ENCODE results near the gene KY. TPM values are rescaled to one million over a fixed set of nuclear protein-coding genes. Genes with fewer than 3 reads are reported as not detected.

Gene KY, protein sequence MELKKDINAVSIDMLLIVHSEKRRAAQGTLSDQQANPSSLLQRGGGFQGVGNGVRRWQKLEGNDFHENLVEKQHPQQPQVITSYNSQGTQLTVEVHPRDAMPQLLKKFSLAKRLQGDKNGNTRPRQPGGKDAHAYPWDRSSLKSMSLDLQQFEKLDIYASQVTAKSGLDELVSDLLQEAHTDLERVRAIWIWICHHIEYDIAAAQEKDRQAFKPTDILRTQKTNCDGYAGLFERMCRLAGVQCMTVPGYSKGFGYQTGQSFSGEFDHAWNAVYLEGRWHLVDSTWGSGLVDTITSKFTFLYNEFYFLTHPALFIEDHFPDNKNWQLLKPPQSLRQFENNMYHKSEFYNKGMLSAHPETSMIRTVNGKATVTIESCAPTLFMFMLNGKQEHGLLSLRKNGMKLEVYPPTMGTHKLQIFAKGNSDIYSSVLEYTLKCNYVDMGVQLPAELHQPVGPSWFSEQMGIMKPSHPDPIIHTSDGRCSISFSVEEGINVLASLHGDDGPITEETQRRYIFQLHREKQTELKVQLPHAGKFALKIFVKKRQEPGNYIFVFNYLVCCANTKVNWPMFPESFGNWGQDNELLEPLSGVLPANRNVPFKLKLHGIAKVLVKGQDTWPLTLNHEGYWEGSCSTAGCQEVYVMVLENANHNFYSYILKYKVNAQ
- 0.65 TPM in 1 of 2 replicates, not detected in the other for total RNA-seq

DNA sequence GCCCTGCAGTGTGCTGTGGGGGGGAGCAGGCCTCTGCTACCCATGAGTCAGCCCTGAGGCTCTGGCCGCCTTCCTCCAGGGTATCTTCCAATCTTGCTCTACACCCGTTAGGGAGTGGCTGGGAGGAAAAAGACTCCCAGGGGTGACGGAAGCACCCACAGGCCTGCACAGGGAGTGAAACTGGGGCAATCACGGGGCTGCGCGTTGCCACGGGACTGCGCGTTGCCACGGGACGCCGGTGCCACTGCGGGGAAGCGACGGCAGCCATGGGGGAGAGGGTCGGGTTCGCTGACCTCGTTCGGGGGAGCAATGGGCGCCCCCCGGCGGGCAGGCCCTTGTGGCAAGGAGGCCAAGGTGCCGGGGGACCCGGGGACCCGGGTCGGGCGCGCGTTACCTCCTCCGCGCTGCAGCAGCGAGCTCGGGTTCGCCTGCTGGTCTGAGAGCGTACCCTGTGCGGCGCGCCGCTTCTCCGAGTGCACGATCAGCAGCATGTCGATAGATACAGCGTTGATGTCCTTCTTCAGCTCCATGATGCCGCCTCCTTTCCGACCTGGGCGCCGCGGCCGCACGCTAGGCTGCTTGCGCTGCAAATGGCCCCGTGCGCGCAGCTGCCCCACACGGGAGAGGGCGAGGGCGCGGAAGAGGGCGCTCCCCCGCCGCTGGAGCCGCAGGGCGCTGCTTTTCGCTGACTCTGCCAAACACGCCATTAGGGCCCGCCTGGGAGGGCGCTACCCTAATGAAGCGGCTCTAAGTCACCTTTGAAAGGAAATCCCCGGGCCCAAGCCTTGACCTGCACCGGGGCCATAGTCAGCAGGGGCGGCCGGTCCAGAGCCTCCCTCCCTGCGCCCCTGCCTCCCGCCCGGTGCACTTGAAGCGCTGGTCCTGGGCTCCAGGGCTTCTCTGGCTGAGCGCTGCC lies at the start of gene KY:
Gene KY, minus strand, starts transcription at position 592 of the 916 bp plus-strand sequence. Its CDS starts 62 bp downstream, at position 530.
- peak; percentile 4 for DNase-seq (ENCODE audit: low read depth)

DNA sequence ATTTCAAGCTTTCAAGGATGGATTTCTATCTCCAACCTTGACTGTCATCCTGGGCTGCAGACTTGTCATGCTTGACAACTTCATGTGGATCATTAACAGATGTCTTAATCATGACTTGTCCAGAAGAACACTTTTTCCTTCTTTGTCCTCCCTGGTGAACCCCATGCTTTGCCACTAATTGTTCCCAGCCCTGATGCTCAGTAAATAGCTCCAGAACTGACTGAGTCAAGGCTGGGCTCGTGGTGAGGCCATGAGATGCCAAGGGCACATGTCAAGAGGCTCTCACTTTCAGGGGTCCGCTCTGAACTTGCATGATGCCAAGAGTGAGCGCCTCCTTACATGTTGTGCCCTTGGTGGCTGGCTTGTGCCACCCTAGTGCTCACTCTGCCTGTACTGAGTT lies 48.9 kb upstream of the KY start:
- peak; percentile 78 for DNase-seq (ENCODE audit: low read depth)

DNA sequence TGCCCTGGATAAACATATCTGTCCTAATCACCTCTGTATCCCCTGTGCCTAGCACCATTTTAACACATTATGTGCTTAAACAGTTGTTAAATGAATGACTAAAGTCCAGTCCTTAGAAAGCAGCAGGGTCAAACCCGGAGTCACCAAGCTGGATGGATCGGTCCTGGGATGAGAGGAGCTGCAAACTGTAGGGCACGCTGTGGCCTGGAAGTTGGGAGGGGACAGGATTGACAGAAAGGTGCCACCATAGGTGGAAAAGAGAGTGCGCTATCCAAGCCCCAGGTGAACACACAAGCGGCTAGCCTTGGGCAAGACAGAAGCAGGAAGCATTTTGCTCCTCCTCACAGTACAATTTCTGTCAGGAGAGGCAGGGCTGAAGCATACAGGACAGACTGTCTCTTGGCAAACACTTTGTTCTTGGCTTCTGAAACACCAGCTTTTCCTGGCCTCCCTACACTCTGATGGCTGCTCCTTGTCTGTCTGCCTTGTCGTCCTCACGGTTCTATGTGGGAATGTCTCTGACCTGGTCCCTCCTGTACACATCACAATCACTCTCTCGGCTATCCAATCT lies 48.4 kb upstream of the KY start:
- no peak for DNase-seq (ENCODE audit: low read depth)

DNA sequence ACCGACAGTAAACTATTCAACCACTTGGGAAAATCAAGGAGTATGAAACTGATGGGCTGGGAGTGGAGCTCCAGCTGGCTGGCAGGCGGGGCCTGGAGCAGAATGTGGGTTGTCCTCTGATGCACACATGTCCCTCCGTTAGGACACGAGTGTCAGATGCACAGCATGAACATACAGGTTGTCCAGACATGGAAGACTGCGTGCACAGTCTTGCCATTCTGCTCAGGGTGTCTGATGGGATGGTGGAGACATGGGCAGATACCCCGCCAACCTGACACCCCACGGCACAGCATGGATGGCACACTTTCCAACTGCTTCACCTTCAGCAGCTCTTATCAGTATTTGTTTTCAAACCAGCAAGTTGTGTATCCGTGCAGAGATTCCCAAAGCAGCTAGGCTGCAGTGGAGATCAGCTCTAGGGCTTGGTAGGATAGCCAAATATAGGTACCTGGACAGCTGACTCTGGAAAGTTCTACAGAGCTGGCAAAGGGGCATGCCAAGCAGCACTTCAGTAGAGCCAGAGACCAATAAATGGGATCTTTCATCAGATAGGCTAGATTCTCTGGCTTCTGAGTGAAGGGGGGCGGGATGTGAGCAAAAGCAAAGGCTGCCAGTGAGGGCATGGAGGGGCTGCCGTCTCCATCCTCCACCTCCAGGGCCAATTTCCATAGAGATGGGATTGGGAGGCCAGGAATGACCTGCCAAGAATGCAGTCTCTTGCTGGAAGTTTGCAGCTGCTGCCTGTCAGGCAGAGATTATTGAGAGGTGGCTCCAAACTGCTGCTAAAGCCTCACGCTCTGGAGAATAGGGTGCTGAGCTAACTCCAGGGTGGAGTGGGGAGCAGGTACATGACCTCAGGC lies 47.2 kb upstream of the KY start:
- DNase-seq (ENCODE audit: low read depth), result no peak

DNA sequence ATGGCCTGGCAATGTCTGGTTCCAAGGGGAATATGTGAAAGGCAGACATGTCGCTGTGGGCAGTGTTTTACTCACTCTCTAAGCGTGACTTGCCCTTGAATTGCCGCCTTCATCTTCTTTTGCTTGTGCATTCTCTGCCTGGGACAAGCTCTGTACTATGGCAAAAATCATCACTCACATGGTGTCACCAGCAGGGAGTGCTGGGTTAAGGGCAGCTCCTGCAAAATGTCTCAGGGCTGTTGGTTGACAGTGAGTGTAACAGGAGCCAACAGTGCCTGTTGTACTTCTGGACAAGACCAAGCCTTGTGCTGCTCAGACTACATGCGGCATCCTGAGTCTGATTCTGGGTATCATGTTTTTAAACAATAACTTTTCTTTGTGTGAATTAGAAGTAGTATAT lies 45.3 kb upstream of the KY start:
- no peak for DNase-seq (ENCODE audit: low read depth)

DNA sequence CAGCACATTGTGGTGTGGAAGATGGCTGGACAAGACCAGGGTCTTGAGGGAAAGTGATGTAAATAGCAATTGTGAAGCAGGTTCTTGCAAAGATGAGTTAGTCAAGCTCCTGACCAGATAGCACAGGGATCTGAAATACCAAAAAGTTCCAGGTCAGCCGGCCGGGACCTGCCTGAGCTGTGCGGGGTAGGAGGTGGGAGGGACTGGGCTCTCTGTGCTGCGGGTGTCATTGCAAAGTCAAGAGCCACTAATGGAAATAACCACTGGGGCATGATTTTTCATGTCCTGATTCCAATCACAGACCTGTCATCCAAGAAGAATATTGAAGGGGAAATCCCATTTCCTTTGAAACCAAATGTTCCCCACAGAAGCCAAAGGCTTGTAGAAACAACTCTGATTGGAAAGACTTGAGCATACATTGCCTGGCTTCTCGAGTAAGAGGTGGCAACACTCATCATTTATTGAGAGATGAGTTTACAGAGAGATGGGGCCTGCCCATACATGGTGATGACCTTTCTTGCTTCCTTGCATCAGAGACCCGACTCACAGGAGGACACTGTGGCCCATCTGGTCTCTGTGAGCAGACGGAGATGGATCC lies 44.2 kb upstream of the KY start:
- no peak for DNase-seq (ENCODE audit: low read depth)

DNA sequence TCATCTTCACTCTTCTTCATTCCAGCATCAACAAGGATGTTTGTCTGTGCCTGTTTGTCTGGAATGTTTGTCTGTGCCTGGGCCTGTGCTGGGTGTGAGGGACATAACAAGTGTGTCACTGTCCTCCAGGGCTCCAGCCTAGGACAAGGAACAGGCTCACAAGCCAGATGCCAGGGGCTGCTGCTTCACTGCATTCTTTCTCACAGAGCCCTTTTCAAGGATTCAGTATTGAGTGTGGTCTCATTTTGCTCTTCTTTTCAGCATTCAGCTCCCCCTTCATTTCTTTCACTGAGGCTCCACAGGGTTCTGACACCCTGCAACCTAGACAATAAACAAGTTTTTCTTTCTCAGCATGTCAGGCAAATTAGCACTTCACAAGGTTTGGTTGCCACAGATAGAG lies 43.6 kb upstream of the KY start:
- DNase-seq (ENCODE audit: low read depth), result no peak

DNA sequence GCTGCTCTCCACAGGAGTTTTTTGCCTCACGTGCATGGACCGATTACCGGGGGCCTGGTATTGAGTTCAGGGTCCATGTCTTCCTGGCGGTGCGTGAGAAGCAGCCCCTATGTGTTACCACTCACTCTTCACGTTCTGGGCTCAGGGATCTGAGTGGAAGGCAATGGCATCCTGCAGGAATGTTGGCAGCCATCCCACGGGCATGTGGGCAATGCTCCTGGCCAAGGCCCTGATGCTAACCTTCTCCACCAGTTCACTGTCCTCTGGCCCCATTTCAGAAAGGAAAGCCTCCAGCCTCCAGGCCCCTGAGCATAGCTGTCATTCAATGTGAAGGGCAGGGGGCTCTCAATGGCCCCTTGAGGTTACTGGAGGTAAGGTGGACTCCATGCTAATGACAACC lies 43.0 kb upstream of the KY start:
- no peak for DNase-seq (ENCODE audit: low read depth)

DNA sequence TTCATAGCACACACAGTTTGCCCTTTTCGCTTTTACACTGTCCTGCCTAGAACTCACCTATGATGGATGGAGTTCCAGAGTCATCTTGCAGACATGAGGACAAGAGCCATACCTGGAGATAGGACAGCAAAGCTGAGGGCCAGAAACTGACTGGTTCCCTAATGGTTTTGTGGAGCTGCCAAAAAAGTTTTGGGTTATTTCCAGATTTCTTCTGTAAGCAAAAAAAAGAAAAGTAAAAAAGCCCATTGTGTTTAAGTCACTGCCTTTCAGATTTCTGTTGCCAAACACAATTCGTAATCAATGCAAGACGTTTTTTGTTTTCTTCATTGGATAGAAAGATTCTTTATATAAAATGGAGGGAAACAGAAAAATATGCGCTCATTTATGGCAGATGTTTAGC lies 42.4 kb upstream of the KY start:
- no peak for DNase-seq (ENCODE audit: low read depth)

DNA sequence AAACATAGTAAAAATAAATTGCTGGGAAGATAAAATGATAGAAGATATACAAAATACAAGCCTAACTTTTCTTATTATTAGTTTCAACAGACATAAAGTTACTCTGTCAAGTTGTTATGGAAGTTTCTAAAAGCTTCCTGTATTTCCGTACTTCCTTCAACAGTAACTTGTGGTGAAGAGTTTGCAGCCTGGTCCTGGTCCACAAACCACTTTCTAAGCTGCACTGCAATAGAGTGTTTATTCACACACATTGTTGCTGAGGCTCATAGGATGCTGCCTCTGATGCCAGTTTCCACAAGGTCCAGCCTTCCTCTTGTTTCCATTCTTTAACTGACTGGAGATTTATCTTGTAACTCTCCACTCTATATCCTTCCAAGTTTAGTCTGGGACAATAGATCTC lies 39.4 kb upstream of the KY start:
- no peak for DNase-seq (ENCODE audit: low read depth)

DNA sequence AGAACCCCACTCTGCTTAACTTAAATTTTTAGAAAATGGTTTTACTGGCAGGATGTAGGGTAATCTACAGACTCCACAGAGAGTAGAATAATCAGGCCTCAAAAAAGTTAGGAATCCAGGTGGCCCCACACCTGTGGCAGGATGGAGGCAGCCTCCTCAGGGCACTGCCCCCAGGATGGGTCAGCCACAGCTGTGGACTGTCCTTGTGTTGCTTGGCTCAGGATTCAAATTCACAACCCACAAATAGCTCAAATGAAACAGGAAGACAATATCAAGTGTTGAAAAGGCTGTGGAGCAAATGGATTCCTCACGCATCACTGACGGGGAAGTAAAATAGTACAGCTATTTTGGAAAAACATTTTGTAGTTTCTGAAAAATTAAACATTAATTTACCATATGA lies 36.8 kb upstream of the KY start:
- DNase-seq (ENCODE audit: low read depth), result no peak

DNA sequence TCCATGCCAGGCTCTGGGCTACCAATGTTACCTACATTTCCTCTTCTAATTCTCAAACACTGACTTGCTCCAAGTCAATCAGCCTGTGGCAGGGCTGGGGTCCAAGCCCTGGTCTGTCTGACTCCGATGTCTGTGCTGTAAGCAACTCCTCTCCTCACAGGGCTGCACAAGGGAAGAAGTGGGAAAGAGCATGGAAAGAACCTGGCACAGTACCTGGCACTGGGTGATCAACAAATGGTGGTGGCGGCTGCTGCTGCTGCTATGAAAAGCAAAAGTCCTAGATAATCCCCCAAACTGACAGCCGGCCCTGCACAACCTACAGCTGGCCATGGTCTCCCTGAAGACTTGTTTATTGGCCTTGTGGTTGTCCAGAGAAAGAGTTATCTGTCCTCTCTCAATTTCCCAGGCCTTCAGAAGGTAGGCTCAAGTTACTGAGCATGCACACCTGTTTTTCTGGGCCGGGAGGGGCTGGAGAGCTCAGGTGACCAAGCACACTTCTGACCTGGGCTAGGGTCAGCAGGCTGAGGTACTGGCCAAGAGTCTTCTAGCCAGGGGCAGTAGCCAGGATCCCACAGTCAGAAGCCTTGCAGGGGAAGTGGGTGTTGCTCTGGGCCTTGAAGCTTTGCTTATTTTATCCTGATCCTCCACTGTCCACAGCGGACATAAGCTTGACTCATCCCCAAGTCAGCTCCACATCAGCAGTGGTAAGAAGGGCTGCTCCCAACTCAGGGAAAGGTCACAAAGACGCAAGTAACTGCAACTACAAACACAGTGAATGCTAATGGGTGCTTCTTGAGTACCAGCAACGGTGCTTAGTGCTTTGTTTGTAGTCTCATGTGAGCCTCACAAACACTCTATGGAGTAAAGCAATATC lies 35.3 kb upstream of the KY start:
- no peak for DNase-seq (ENCODE audit: low read depth)

DNA sequence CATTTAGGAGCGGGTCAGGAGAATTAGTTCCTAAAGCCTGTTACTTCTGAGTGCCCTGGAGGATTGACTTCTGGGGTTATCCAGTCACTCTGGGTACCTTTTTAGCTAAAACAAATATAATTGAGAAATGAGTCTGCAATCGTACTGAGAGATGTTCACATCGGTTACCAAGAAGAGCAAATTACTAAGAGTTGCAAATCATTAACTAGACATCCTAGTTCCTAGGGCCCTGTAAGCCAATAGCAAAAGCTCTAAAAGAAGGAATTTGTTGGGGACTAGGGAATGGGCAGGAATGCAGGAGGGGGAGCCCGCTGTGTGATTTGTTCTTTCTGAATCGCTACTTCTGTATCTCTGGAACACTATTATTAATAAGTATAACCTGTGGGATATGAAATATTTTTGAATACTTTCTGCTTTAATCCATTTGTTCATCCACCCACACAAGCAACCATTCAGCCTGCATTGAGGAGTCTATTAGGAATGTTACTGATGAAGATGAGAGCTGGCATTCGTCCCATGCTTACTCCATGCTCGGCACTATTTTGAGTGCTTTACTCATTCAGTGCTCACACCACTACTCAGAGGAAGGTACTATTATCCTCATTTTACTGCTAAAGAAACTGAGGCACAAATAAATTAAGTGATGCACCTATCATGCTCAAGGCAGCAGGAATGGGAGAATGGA lies 31.5 kb upstream of the KY start:
- DNase-seq (ENCODE audit: low read depth), result peak; percentile 53

DNA sequence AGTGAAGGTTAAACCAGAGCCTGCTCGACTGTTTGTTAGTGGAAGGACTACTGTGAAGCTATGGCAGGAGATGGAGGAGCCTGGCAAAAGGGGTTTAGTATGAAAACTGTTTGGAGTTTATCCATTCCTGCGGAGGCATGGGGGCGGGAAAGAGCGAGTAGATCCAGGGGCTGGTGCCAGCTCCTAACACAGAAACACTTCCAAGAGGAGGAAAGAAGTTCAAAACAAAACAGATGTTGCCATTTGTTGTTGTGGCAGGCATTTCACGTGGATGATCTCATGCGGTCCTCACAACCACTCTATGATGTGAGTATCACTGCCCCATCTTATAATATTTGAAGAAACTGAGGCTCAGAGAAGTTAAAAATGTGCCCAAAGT lies 30.7 kb upstream of the KY start:
- DNase-seq (ENCODE audit: low read depth), result no peak

DNA sequence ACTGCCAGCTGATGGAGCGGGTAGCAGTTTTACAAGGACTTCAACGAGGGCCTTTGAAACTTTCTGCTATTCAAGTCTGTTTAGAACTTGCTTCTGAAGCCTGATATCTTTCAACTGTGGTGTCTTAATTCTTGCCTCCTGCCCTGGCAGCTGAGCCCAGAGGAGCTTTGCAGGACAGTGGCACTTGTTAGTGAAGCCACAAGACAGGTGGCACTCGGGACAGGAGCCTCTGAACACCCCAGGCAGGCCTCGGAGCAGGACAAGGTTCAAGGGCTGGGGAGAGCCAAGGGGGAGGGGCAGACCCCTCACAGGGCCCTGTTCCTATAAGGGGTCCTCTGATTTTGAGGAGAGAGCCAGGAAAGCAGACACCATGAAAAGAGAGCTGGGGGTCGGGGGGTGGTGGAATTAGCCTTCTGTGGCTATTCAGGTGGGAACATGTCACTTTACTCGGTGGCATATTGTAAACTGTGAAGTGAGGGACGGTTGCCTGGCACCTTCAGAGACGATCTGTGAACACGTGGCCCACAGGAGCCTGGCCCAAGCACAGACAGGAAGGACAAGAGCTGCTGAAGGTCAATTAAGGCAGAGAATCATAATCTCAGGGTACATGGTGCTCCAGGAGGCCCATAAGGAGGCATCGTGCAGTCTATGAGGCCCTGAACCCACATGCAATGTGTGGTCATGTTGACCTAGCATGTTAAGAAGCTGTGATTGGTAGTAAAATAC lies 30.1 kb upstream of the KY start:
- no peak for DNase-seq (ENCODE audit: low read depth)

DNA sequence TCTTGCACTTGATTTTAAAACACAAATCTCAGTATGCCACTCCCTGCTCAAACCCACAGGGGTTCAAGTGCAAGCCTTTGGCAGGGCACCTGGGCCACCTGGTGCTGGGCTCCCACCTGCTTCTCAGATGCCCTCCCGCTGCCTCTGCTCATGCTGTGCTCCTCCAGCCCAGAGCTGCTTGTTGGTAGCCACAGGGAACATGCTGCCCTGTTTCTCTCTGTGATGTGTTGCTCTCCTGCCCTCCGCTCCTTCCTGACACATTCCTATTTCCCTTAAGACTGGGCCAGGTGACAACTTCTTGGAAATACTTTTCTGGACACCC lies 27.1 kb upstream of the KY start:
- DNase-seq (ENCODE audit: low read depth), result no peak

DNA sequence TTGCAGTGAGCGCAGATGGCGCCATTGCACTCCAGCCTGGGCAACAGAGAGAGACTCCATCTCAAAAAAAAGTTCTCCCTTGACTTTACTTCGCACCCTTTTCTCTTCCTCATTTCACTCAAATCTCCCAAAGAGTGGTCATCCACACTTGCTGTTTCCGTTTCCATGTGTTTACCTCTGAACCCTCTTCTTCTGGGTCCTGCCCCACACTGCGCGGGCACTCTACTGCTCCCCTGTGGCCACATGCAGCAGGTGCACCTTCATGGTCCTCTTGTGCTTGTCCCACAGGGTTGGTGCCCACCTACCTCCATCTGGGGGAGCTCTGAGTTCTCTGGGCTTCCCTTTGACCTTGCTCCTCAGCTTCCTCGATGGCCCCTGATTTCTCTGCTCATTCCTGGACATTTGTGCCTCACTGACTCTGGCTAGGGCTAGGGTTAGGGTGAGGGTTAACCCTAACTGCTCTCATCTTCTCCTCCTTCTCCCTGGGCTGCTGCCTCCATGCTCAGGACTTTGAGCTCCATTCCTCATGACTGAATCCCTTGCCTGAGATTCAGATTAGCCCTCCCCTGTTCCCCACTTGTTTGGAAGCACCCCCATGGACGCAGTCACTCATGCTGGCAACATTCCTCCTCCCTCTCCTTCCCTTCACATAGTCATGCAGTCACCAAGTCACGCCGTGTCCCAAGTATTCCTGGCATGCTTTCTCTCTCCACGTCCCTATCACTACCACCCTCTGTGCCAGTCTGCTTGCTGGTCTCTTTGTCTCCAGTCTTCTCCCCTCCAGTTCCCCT lies 26.6 kb upstream of the KY start:
- no peak for DNase-seq (ENCODE audit: low read depth)

DNA sequence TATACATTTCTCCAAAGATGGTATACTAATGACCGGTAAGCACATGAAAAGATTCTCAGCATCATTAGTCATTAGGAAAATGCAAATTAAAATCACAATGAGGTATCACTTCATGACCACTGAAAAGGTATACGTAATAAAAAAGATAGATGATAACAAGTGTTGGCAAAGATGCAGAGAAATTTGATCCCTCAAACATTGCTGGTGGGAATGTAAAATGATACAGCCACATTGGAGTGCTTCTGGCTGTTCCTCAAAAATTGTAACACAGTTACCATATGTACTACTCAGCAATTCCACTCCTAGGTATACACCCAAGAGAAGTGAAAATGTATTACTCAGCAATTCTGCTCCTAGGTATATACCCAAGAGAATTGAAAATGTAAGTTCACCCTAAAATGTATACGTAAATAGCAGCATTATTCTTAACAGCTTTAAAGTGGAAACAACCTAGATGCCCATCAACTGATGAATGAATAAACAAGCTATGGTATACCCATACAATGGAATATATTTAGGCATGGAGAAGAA lies 25.0 kb upstream of the KY start:
- DNase-seq (ENCODE audit: low read depth), result no peak
